Kidney epithelial cell (primary cell): ENCODE data around the gene MTUS2. TPM values are rescaled to one million over a fixed set of nuclear protein-coding genes. Genes with fewer than 3 reads are reported as not detected.

Experiments used
- DNase-seq: peaks from one replicate; pipeline ENCODE4 v3.0.0-alpha.2; 2010; ENCODE audit warnings: low read depth
- H3K27me3 ChIP-seq: 2 replicates; pipeline ENCODE4 v1.6.0; 2011; ENCODE audit warnings: low read length; ENCODE audit not compliant: control insufficient read depth, insufficient read depth
- H3K36me3 ChIP-seq: 2 replicates; pipeline ENCODE4 v1.5.1; 2011; ENCODE audit warnings: low read length; ENCODE audit not compliant: control insufficient read depth, insufficient read depth
- H3K4me3 ChIP-seq: 2 replicates; pipeline ENCODE4 v1.5.1; 2011; ENCODE audit warnings: low read depth, mild to moderate bottlenecking, control low read depth, low read length
- CTCF ChIP-seq: IDR thresholded peaks from 2 replicates; pipeline ENCODE4 v1.5.1; 2011; ENCODE audit warnings: mild to moderate bottlenecking, moderate library complexity, low read length, control low read depth, inconsistent platforms; ENCODE audit not compliant: insufficient read depth, poor library complexity, severe bottlenecking
- total RNA-seq: library from RNA; depleted of rRNA; stranded (reverse); fragments of >200 nt; gene quantifications from 2 replicates; pipeline ENCODE4 v1.2.3, GENCODE V29; 2015

The MTUS2 gene
- total RNA-seq, 1 donor from 2014 or later: 0.25 TPM

DNA sequence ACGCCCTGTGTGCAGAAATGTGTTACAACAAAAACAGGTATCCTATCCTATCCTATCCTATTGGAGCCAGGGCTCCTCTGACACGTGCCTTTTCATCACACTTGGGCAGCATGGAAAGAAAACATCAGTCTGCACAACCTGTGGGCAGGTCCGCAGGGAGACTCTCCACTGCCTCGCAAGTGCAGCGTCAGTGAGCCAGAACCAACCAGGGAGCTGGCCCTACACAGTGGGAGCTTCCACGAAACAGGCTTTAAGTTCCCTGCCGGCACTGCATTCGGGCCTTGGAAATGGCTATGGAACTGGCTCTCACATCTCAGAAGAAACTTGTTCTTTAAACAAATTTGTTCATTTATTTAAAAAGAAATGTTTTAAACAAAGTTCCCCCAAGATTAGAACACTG lies 725.8 kb downstream of the MTUS2 start:
- TF ChIP-seq CTCF: no peak
- Histone ChIP-seq H3K4me3 (no peak overlapping the region), H3K36me3 (peaks cover 2% of the 10 kb centered on the region), H3K27me3 (no peaks in the 10 kb centered on the region)
- DNase-seq: no peak

- Histone ChIP-seq H3K36me3 (peaks cover 2% of the 10 kb centered on the region), H3K4me3 (no peak overlapping the region), H3K27me3 (no peaks in the 10 kb centered on the region)
- DNase-seq: no peak
- TF ChIP-seq CTCF: no peak
Observed at GRCh38 chr13:29546662-29547061, 726.5 kb downstream of the MTUS2 start.

DNA sequence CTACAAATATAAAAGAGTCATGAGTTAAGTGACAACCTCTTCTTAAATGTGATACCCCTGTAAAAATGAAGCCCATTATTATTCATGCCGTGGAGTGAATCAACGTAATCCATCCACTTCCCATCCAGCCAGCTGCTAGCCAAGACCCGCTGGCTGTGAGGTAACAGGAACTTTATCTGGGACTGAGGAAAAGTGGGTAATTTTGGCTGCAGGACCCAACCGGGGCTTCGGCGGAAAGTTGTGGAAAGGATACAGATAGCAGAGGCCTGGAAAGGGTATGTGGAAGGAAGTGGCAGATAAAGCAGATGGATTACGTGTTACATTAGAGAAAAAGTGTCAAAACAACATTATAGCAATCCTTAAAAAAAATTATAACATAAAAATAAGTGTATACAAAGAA lies 727.0 kb downstream of the MTUS2 start:
- peaks cover 2% of the 10 kb centered on the region for H3K36me3 ChIP-seq
- no peak for DNase-seq
- no peaks in the 10 kb centered on the region for H3K27me3 ChIP-seq
- no peak overlapping the region for H3K4me3 ChIP-seq
- TF ChIP-seq CTCF: no peak

DNA sequence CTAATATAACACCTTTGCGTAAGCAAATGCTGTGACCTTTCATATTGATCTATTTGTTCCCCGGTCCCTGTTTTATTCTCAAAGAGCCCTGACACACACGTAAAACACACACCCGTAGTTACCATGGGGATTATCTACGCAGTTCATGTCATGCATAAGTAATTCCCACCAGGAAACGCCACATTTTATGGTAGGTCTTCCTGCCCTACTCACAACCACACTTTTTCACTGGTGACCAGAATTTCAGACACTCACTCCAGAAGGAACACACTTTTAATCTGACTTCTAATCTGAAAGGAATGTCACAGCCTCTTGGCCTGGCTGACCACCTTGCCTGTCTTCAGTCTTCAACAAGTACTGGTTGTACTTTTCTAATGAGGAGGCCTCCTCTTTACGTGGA lies 728.6 kb downstream of the MTUS2 start:
- peak; percentile 77 for DNase-seq
- Histone ChIP-seq H3K4me3 (no peak overlapping the region), H3K36me3 (peaks cover 2% of the 10 kb centered on the region), H3K27me3 (no peaks in the 10 kb centered on the region)
- no peak for TF ChIP-seq CTCF

DNA sequence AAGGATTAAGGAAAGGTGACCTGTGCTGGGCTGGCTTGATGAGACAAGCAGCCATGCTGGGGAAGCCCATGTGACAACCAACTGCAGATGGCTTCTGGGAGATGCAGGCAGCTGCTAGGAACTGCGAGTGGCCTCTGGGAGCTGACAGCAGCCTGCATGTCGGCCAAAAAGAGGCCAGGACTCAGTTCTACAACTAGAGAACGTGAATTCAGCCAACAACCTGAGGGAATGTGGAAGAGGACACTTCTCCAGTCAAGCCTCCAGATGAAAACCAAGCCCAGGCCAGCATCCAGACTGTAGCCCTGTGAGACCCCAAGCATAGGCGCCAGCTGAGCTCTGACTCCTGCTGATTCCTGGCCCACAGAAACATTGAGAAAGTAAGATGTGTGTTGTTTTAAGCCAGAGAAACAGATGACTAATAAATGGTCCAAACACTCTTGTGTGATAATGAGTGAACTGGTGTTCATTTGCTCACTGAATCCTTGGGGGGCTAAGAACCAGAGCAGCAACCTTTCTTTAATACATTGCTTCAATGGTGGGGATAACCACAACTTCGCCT lies 730.4 kb downstream of the MTUS2 start:
- Histone ChIP-seq H3K36me3 (peaks cover 2% of the 10 kb centered on the region), H3K4me3 (no peak overlapping the region), H3K27me3 (no peaks in the 10 kb centered on the region)
- no peak for DNase-seq
- no peak for TF ChIP-seq CTCF

DNA sequence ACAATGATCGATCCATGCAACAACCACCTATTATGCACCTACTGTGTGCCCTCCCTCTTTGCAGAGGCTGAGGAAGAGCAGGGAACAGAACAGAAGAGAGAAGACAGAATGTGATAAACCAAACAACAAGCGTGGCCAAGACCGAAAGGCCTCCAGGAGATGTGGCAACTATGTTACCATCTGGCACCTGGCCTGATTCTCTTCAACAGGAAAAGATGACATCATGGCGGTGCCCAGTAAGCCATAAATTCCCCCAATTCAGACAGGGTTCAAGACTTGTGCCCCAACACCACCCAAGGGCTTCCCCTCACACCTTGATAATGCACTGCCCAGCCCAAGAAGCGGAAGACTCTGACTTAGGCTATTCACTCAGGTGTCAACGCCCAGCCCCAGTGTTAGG lies 731.1 kb downstream of the MTUS2 start:
- DNase-seq: no peak
- Histone ChIP-seq H3K27me3 (no peaks in the 10 kb centered on the region), H3K36me3 (peaks cover 2% of the 10 kb centered on the region), H3K4me3 (no peak overlapping the region)
- TF ChIP-seq CTCF: no peak
